ENCODE data around the gene RILPL1. TPM values are rescaled to one million over a fixed set of nuclear protein-coding genes. Genes with fewer than 3 reads are reported as not detected.
"Not testable (repeated sequence)": the region's sequence is repeated elsewhere in the genome, so short reads cannot be mapped to it uniquely, and the experiment has no call there.

Gene RILPL1
- total RNA-seq, 1 donor from 2014 or later: 39.5 TPM

GRCh38 chr12:123550700-123551099 is 17.2 kb upstream of the RILPL1 start:
- Mint-ChIP-seq H3K27me3 (ENCODE audit: low read depth) (peaks cover 6% of the 10 kb centered on the region), H3K36me3 (ENCODE audit: low read depth) (no peaks in the 10 kb centered on the region), H3K4me3 (ENCODE audit: unreplicated experiment) (no peak overlapping the region), H3K27ac (ENCODE audit: unreplicated experiment) (no peak overlapping the region), H3K4me1 (ENCODE audit: low read depth) (no peaks in the 10 kb centered on the region), H3K9me3 (ENCODE audit: low read depth) (peaks cover 4% of the 10 kb centered on the region)
- no peak for DNase-seq (ENCODE audit: low spot score)
- TF ChIP-seq CTCF (IDR thresholded peaks at IDR 0.05): no peak

GRCh38 chr12:123548107-123548506 is 14.6 kb upstream of the RILPL1 start:
- Mint-ChIP-seq H3K27me3 (ENCODE audit: low read depth) (peaks cover 6% of the 10 kb centered on the region), H3K4me3 (ENCODE audit: unreplicated experiment) (no peak overlapping the region), H3K4me1 (ENCODE audit: low read depth) (no peaks in the 10 kb centered on the region), H3K9me3 (ENCODE audit: low read depth) (peaks cover 4% of the 10 kb centered on the region), H3K27ac (ENCODE audit: unreplicated experiment) (no peak overlapping the region), H3K36me3 (ENCODE audit: low read depth) (no peaks in the 10 kb centered on the region)
- no peak for DNase-seq (ENCODE audit: low spot score)
- no peak for TF ChIP-seq CTCF (IDR thresholded peaks at IDR 0.05)

GRCh38 chr12:123546281-123546680 is 12.8 kb upstream of the RILPL1 start:
- H3K4me3 Mint-ChIP-seq (ENCODE audit: unreplicated experiment): no peak overlapping the region
- peaks cover 4% of the 10 kb centered on the region for H3K9me3 Mint-ChIP-seq (ENCODE audit: low read depth)
- no peak for TF ChIP-seq CTCF (IDR thresholded peaks at IDR 0.05)
- no peaks in the 10 kb centered on the region for H3K36me3 Mint-ChIP-seq (ENCODE audit: low read depth)
- no peak for DNase-seq (ENCODE audit: low spot score)
- H3K4me1 Mint-ChIP-seq (ENCODE audit: low read depth): no peaks in the 10 kb centered on the region
- peaks cover 3% of the 10 kb centered on the region for H3K27me3 Mint-ChIP-seq (ENCODE audit: low read depth)
- no peak overlapping the region for H3K27ac Mint-ChIP-seq (ENCODE audit: unreplicated experiment)

- DNase-seq (ENCODE audit: low spot score): no peak
- no peak overlapping the region for H3K4me3 Mint-ChIP-seq (ENCODE audit: unreplicated experiment)
- peaks cover 4% of the 10 kb centered on the region for H3K9me3 Mint-ChIP-seq (ENCODE audit: low read depth)
- peaks cover 5% of the 10 kb centered on the region for H3K27me3 Mint-ChIP-seq (ENCODE audit: low read depth)
- TF ChIP-seq CTCF (IDR thresholded peaks at IDR 0.05): no peak
- no peaks in the 10 kb centered on the region for H3K36me3 Mint-ChIP-seq (ENCODE audit: low read depth)
- H3K4me1 Mint-ChIP-seq (ENCODE audit: low read depth): no peaks in the 10 kb centered on the region
- no peak overlapping the region for H3K27ac Mint-ChIP-seq (ENCODE audit: unreplicated experiment)
Measured at GRCh38 chr12:123543541-123543940, 10.0 kb upstream of the RILPL1 start.

GRCh38 chr12:123540899-123541662 is 7.6 kb upstream of the RILPL1 start:
- no peak for TF ChIP-seq CTCF (IDR thresholded peaks at IDR 0.05)
- DNase-seq (ENCODE audit: low spot score): no peak
- Mint-ChIP-seq H3K4me1 (ENCODE audit: low read depth) (no peaks in the 10 kb centered on the region), H3K27ac (ENCODE audit: unreplicated experiment) (no peak overlapping the region), H3K4me3 (ENCODE audit: unreplicated experiment) (no peak overlapping the region), H3K36me3 (ENCODE audit: low read depth) (no peaks in the 10 kb centered on the region), H3K9me3 (ENCODE audit: low read depth) (no peaks in the 10 kb centered on the region), H3K27me3 (ENCODE audit: low read depth) (peaks cover 5% of the 10 kb centered on the region)

- H3K9me3 Mint-ChIP-seq (ENCODE audit: low read depth); H3K27me3 Mint-ChIP-seq (ENCODE audit: low read depth); DNase-seq (ENCODE audit: low spot score); H3K4me3 Mint-ChIP-seq (ENCODE audit: unreplicated experiment); H3K36me3 Mint-ChIP-seq (ENCODE audit: low read depth); H3K27ac Mint-ChIP-seq (ENCODE audit: unreplicated experiment): not testable (repeated sequence)
- peaks cover 28% of the 10 kb centered on the region for H3K4me1 Mint-ChIP-seq (ENCODE audit: low read depth)
Measured at GRCh38 chr12:123535952-123536351, 2.4 kb upstream of the RILPL1 start.
